Nephron (organoid): Measurements from ENCODE around the gene TINAG.
A peak's percentile ranks its signal among the peaks of the same experiment; 100 is the strongest.

Experiments used
- H3K27ac Mint-ChIP-seq, 3 experiments: 2 replicates each; pipeline ENCODE4 v1.8.0; 2020; ENCODE audit warnings: mixed read lengths in 3 of 3, mild to moderate bottlenecking in 2 of 3, moderate library complexity in 1 of 3
- H3K27me3 Mint-ChIP-seq: 2 replicates; pipeline ENCODE4 v1.8.0; 2021; ENCODE audit warnings: low read depth, mild to moderate bottlenecking, moderate library complexity, mixed read lengths
- H3K36me3 Mint-ChIP-seq: 2 replicates; pipeline ENCODE4 v1.8.0; 2020; ENCODE audit warnings: low read depth, mixed read lengths
- H3K4me1 Mint-ChIP-seq: 2 replicates; pipeline ENCODE4 v1.8.0; 2020; ENCODE audit warnings: mixed read lengths
- H3K4me3 Mint-ChIP-seq, 3 experiments: 2 replicates each; pipeline ENCODE4 v1.8.0; 2020; ENCODE audit warnings: mild to moderate bottlenecking in 3 of 3, mixed read lengths in 3 of 3, moderate library complexity in 2 of 3
- H3K9me3 Mint-ChIP-seq: 2 replicates; pipeline ENCODE4 v1.8.0; 2020; ENCODE audit warnings: mixed read lengths
- CTCF ChIP-seq, 3 experiments: fragments of 200-600 bp; sonication (generic); IDR thresholded peaks; one replicate each; pipeline ENCODE4 v1.5.0; 2021; ENCODE audit warnings: antibody characterized with exemption in 3 of 3; ENCODE audit not compliant: unreplicated experiment in 3 of 3

TINAG gene

DNA sequence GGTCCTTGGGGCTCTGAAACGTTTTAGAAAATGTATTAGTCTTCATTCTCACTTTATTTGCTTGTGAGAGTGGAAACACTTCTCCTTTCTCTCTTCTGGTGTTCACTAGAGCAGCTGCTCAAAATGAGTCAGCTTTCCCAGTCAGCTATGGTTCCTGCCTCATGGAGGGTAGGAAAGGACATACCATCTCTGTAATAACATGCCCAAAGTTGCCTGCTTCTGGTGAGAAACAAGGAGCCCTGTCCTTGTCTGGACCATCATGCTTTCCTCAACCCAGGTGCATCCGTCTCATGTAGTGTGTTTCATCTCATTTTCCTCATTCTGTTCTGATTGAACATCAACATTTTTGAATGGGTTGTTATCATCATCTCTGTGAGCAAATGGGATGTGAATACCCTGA is 17.1 kb upstream of the TINAG start:
- Mint-ChIP-seq H3K27ac (no peak overlapping the region), H3K36me3 (no peaks in the 10 kb centered on the region)
- no peak for TF ChIP-seq CTCF (IDR thresholded peaks at IDR 0.05; ENCODE audit: unreplicated experiment in 3 of 3)

GRCh38 chr6:54291738-54292137 is 16.5 kb upstream of the TINAG start:
- H3K27me3 Mint-ChIP-seq: no peaks in the 10 kb centered on the region
- H3K9me3 Mint-ChIP-seq: no peaks in the 10 kb centered on the region
- TF ChIP-seq CTCF (IDR thresholded peaks at IDR 0.05; ENCODE audit: unreplicated experiment in 3 of 3): no peak
- H3K27ac Mint-ChIP-seq: no peak overlapping the region
- no peak overlapping the region for H3K4me3 Mint-ChIP-seq
- peaks cover 11% of the 10 kb centered on the region for H3K4me1 Mint-ChIP-seq
- H3K36me3 Mint-ChIP-seq: no peaks in the 10 kb centered on the region

More for the DNA sequence above, 17.1 kb upstream of the TINAG start:
- no peaks in the 10 kb centered on the region for H3K27me3 Mint-ChIP-seq
- peaks cover 11% of the 10 kb centered on the region for H3K4me1 Mint-ChIP-seq
- H3K4me3 Mint-ChIP-seq: no peak overlapping the region
- no peaks in the 10 kb centered on the region for H3K9me3 Mint-ChIP-seq

- no peaks in the 10 kb centered on the region for H3K27me3 Mint-ChIP-seq
- H3K4me1 Mint-ChIP-seq: no peaks in the 10 kb centered on the region
- no peak for TF ChIP-seq CTCF (IDR thresholded peaks at IDR 0.05; ENCODE audit: unreplicated experiment in 3 of 3)
- H3K36me3 Mint-ChIP-seq: no peaks in the 10 kb centered on the region
- H3K9me3 Mint-ChIP-seq: no peaks in the 10 kb centered on the region
- no peak overlapping the region for H3K27ac Mint-ChIP-seq
- H3K4me3 Mint-ChIP-seq: no peak overlapping the region
Observed at GRCh38 chr6:54294965-54295532, 13.2 kb upstream of the TINAG start.

DNA sequence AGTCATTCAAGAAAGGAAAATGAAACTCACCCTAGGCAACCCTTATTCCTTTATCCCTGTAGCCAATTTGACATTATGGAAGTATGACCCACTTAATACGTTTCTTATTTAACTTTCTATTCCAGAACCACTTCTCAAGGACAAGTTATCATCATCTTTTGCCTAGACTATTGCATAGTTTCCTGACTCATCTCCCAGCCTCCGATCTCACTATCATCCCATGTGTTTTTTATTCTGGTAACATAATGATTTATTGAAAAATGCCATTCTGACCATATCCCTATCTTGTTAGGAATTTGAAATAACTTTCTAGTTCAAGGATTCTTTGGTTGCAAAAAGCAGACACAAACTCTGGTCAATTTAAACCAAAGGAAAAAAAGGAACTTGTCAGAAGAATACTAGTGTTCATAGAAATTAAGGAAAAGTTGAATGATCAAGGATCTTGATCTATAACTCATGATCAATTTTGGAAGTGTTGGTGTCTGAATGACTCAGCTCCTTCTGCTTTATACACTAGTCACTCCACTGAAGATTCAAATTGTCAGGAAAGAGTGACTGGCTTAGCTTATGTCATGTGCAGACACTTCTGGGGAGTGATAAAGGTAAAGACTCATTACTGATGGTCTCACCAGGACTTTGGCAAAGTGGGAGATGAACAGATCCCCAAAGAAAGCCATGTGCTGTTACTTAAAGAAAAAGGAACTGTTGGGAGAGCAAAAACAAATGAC is 8.5 kb upstream of the TINAG start:
- Mint-ChIP-seq H3K27me3 (no peaks in the 10 kb centered on the region), H3K9me3 (no peaks in the 10 kb centered on the region), H3K4me3 (no peak overlapping the region), H3K27ac (no peak overlapping the region), H3K4me1 (no peaks in the 10 kb centered on the region), H3K36me3 (no peaks in the 10 kb centered on the region)
- TF ChIP-seq CTCF (IDR thresholded peaks at IDR 0.05; ENCODE audit: unreplicated experiment in 3 of 3): no peak

DNA sequence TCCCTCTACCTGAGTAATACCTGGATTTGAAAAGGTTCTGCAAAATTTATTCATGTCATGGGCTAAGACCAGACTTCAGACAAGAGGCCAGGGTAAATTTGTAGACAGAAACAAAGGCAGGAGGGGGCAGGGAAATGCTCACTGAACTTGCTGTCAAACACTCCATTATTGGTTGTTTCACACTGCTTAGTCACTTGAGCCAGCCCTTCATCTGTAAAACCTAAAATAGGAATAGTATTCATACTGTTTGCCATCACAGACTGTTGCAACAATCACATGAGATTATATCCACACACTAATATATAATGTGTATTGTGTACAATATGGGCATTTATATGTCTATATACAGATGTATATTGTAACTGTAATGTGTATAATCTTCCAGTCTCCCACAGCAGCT is 6.5 kb upstream of the TINAG start:
- Mint-ChIP-seq H3K27me3 (no peaks in the 10 kb centered on the region), H3K4me1 (no peaks in the 10 kb centered on the region), H3K27ac (no peak overlapping the region), H3K9me3 (no peaks in the 10 kb centered on the region), H3K4me3 (no peak overlapping the region), H3K36me3 (no peaks in the 10 kb centered on the region)
- no peak for TF ChIP-seq CTCF (IDR thresholded peaks at IDR 0.05; ENCODE audit: unreplicated experiment in 3 of 3)

DNA sequence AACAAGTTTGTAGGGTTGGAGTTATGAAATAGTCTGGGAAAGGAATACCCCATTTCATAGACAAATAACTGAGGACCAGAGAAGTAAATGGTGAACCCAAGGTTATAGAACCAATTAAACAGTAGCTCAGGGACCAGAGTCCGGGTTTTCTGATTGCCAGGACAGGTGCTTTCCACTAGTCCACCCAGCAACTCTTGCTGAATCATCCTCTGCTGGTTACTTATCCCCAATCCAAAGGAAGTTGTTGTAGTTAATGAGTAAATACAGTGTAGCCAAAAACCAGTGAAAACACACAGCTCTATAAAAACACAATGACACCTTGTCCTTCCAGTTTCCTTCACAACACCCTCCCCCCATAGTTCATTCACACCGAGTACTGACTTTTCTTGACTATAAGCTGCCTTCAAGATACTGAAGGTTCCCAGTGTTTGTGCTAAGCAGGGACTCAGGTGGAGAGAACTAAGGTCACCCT is 766 bp upstream of the TINAG start:
- Mint-ChIP-seq H3K27me3 (no peaks in the 10 kb centered on the region), H3K27ac (peak overlapping the region in 2 of 3 experiments; percentile 7 to 19), H3K4me1 (no peaks in the 10 kb centered on the region), H3K9me3 (no peaks in the 10 kb centered on the region), H3K36me3 (no peaks in the 10 kb centered on the region), H3K4me3 (peak overlapping the region in 2 of 3 experiments; percentile 22 to 75)
- TF ChIP-seq CTCF (IDR thresholded peaks at IDR 0.05; ENCODE audit: unreplicated experiment in 3 of 3): no peak
